ENCODE results near the gene WDR1.

DNA sequence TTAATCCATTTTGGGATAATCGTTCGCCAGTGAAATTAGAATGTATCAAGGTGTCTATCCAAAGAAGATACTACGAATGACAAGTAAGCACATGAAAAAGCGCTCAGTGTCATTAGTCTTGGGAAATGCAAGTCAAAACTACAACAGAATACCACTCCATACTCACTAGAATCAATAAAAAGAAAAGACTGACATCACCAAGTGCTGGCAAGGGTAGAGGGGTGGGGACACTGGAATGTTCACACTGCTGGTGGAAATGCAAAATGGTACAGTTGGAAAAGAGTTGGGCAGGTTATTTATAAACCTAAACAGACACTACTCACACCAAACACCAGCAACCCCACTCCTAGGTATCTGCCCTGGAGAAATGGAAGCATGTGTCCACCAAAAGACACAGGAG lies 11.2 kb downstream of the WDR1 start:
- TF ChIP-seq, protein P1, sequence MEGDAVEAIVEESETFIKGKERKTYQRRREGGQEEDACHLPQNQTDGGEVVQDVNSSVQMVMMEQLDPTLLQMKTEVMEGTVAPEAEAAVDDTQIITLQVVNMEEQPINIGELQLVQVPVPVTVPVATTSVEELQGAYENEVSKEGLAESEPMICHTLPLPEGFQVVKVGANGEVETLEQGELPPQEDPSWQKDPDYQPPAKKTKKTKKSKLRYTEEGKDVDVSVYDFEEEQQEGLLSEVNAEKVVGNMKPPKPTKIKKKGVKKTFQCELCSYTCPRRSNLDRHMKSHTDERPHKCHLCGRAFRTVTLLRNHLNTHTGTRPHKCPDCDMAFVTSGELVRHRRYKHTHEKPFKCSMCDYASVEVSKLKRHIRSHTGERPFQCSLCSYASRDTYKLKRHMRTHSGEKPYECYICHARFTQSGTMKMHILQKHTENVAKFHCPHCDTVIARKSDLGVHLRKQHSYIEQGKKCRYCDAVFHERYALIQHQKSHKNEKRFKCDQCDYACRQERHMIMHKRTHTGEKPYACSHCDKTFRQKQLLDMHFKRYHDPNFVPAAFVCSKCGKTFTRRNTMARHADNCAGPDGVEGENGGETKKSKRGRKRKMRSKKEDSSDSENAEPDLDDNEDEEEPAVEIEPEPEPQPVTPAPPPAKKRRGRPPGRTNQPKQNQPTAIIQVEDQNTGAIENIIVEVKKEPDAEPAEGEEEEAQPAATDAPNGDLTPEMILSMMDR (IDR thresholded peaks at IDR 0.05; ENCODE audit: low read depth, low read length), result no peak
- TF ChIP-seq EZH2phosphoT487 (IDR thresholded peaks at IDR 0.05; ENCODE audit: low read depth), result no peak
